NCI-H1092 (cell line): ENCODE measurements around the gene COL8A1.
"Not testable (repeated sequence)": the region's sequence is repeated elsewhere in the genome, so short reads cannot be mapped to it uniquely, and the experiment has no call there.

Source experiments
- DNase-seq: peaks from one replicate; lab custom pipeline; 2025; lab: John Stamatoyannopoulos, UW

Gene COL8A1

GRCh38 chr3:99638167-99638948 lies at the start of gene COL8A1:
Gene COL8A1 (plus strand): TSS chr3:99638594. CDS start chr3:99790683, 152,089 bp downstream.
- DNase-seq: no peak

GRCh38 chr3:99589168-99589567 lies 49.2 kb upstream of the COL8A1 start:
- not testable (repeated sequence) for DNase-seq

- DNase-seq: no peak
Observed at GRCh38 chr3:99599894-99600293, 38.5 kb upstream of the COL8A1 start.

- DNase-seq: no peak
Observed at GRCh38 chr3:99601515-99601914, 36.9 kb upstream of the COL8A1 start.

- no peak for DNase-seq
Observed at GRCh38 chr3:99602183-99602582, 36.2 kb upstream of the COL8A1 start.

- no peak for DNase-seq
Observed at GRCh38 chr3:99607151-99607550, 31.2 kb upstream of the COL8A1 start.

GRCh38 chr3:99614768-99615167 lies 23.6 kb upstream of the COL8A1 start:
- no peak for DNase-seq

- DNase-seq: no peak
Observed at GRCh38 chr3:99620077-99620767, 18.2 kb upstream of the COL8A1 start.

GRCh38 chr3:99620976-99621375 lies 17.4 kb upstream of the COL8A1 start:
- DNase-seq: no peak

GRCh38 chr3:99624496-99625236 lies 13.7 kb upstream of the COL8A1 start:
- DNase-seq: no peak

- DNase-seq: no peak
Observed at GRCh38 chr3:99625237-99625622, 13.2 kb upstream of the COL8A1 start.

GRCh38 chr3:99625643-99626416 lies 12.6 kb upstream of the COL8A1 start:
- DNase-seq: no peak

- no peak for DNase-seq
Observed at GRCh38 chr3:99626417-99626788, 12.0 kb upstream of the COL8A1 start.

GRCh38 chr3:99627062-99627826 lies 11.2 kb upstream of the COL8A1 start:
- DNase-seq: no peak

- no peak for DNase-seq
Observed at GRCh38 chr3:99630815-99631214, 7.6 kb upstream of the COL8A1 start.

- no peak for DNase-seq
Observed at GRCh38 chr3:99633887-99634558, 4.4 kb upstream of the COL8A1 start.

- no peak for DNase-seq
Observed at GRCh38 chr3:99634881-99635280, 3.5 kb upstream of the COL8A1 start.

GRCh38 chr3:99635348-99635747 lies 3.0 kb upstream of the COL8A1 start:
- DNase-seq: no peak

GRCh38 chr3:99637016-99637367 lies 1.4 kb upstream of the COL8A1 start:
- no peak for DNase-seq

- no peak for DNase-seq
Observed at GRCh38 chr3:99637368-99638111, 854 bp upstream of the COL8A1 start.
